CD4-positive, alpha-beta T cell treated with Interleukin-12 subunit alpha and Interleukin-12 subunit beta, for 1 hour (primary cell): Measurements from ENCODE around the gene ACOT13.
"Not testable (repeated sequence)": the region's sequence is repeated elsewhere in the genome, so short reads cannot be mapped to it uniquely, and the experiment has no call there.

Experiments
- DNase-seq: peaks from one replicate; pipeline ENCODE4 v3.0.0-alpha.2; 2020

The ACOT13 gene

GRCh38 chr6:24666641-24667377 is at the start of gene ACOT13, which contains the start of gene TDP2:
Gene ACOT13, plus strand, starts transcription at chr6:24667077. Its CDS starts 187 bp downstream, at chr6:24667264.
Gene TDP2, minus strand, starts transcription at chr6:24666899. Its CDS starts 37 bp downstream, at chr6:24666862.
- peak; percentile 98 for DNase-seq

- DNase-seq: no peak
Observed at GRCh38 chr6:24619661-24620060, 47.2 kb upstream of the ACOT13 start.

- DNase-seq: no peak
Observed at GRCh38 chr6:24620637-24621036, 46.2 kb upstream of the ACOT13 start.

- no peak for DNase-seq
Observed at GRCh38 chr6:24621626-24622289, 45.1 kb upstream of the ACOT13 start.

- DNase-seq: no peak
Observed at GRCh38 chr6:24630856-24631505, 35.9 kb upstream of the ACOT13 start.

- no peak for DNase-seq
Observed at GRCh38 chr6:24631671-24632070, 35.2 kb upstream of the ACOT13 start.

- no peak for DNase-seq
Observed at GRCh38 chr6:24632573-24632972, 34.3 kb upstream of the ACOT13 start.

- no peak for DNase-seq
Observed at GRCh38 chr6:24636681-24637080, 30.2 kb upstream of the ACOT13 start.

GRCh38 chr6:24640166-24640565 is 26.7 kb upstream of the ACOT13 start:
- no peak for DNase-seq

- not testable (repeated sequence) for DNase-seq
Observed at GRCh38 chr6:24640631-24641030, 26.2 kb upstream of the ACOT13 start.

- no peak for DNase-seq
Observed at GRCh38 chr6:24642061-24642460, 24.8 kb upstream of the ACOT13 start.

GRCh38 chr6:24643920-24644319 is 23.0 kb upstream of the ACOT13 start:
- DNase-seq: no peak

GRCh38 chr6:24644377-24644776 is 22.5 kb upstream of the ACOT13 start:
- no peak for DNase-seq

- DNase-seq: no peak
Observed at GRCh38 chr6:24646771-24647170, 20.1 kb upstream of the ACOT13 start.

GRCh38 chr6:24648276-24648675 is 18.6 kb upstream of the ACOT13 start:
- no peak for DNase-seq

GRCh38 chr6:24649691-24650090 is 17.2 kb upstream of the ACOT13 start:
- no peak for DNase-seq

GRCh38 chr6:24650365-24650764 is 16.5 kb upstream of the ACOT13 start:
- no peak for DNase-seq

GRCh38 chr6:24655215-24655614 is 11.7 kb upstream of the ACOT13 start:
- no peak for DNase-seq

GRCh38 chr6:24658573-24659560 is 8.0 kb upstream of the ACOT13 start:
- no peak for DNase-seq

- DNase-seq: no peak
Observed at GRCh38 chr6:24659561-24659960, 7.3 kb upstream of the ACOT13 start.

- DNase-seq: no peak
Observed at GRCh38 chr6:24660105-24660504, 6.8 kb upstream of the ACOT13 start.

GRCh38 chr6:24661759-24662158 is 5.1 kb upstream of the ACOT13 start:
- DNase-seq: not testable (repeated sequence)

GRCh38 chr6:24662236-24662635 is 4.6 kb upstream of the ACOT13 start:
- DNase-seq: no peak
